Loucy (cell line): ENCODE measurements around the gene KRT13.

Source experiments
- H2AFZ ChIP-seq: fragments of 200-600 bp; sonication (generic); 2 replicates; pipeline ENCODE4 v1.6.0; 2016; ENCODE audit warnings: antibody characterized with exemption, mild to moderate bottlenecking, low read length, moderate library complexity
- H3F3A ChIP-seq: fragments of 200-600 bp; 2 replicates; pipeline ENCODE4 v1.6.0; 2016; ENCODE audit warnings: antibody characterized with exemption, low read depth, mild to moderate bottlenecking
- H3K27me3 ChIP-seq: fragments of 200-600 bp; sonication (generic); 2 replicates; pipeline ENCODE4 v1.6.1; 2014; ENCODE audit warnings: low read length, mild to moderate bottlenecking; ENCODE audit not compliant: insufficient read depth, poor library complexity, severe bottlenecking
- H3K36me3 ChIP-seq: fragments of 200-600 bp; sonication (generic); 2 replicates; pipeline ENCODE4 v1.6.1; 2016; ENCODE audit warnings: low read length; ENCODE audit not compliant: insufficient read depth
- H3K4me1 ChIP-seq: fragments of 200-600 bp; sonication (generic); 2 replicates; pipeline ENCODE4 v1.5.1; 2014; ENCODE audit warnings: low read length, mild to moderate bottlenecking; ENCODE audit not compliant: insufficient read depth, poor library complexity, severe bottlenecking
- H3K4me2 ChIP-seq: fragments of 200-600 bp; sonication (generic); 2 replicates; pipeline ENCODE4 v1.6.0; 2014; ENCODE audit warnings: antibody characterized with exemption, low read length, low read depth, mild to moderate bottlenecking; ENCODE audit not compliant: poor library complexity, severe bottlenecking
- H3K4me3 ChIP-seq: fragments of 200-600 bp; sonication (generic); 2 replicates; pipeline ENCODE4 v1.5.1; 2014; ENCODE audit warnings: low read length, mild to moderate bottlenecking, mixed read lengths; ENCODE audit not compliant: poor library complexity, severe bottlenecking
- H3K79me2 ChIP-seq: fragments of 200-600 bp; sonication (generic); 2 replicates; pipeline ENCODE4 v1.6.1; 2014; ENCODE audit warnings: low read length; ENCODE audit not compliant: insufficient read depth
- H3K9ac ChIP-seq: fragments of 200-600 bp; sonication (generic); 2 replicates; pipeline ENCODE4 v1.6.0; 2014; ENCODE audit warnings: mild to moderate bottlenecking, low read depth, low read length, moderate library complexity; ENCODE audit not compliant: poor library complexity, severe bottlenecking
- H3K9me2 ChIP-seq: fragments of 200-600 bp; sonication (generic); replicated peaks from 2 replicates; pipeline ENCODE4 v1.6.1; 2016; ENCODE audit warnings: low read depth, low read length, mixed read lengths
- H3K9me3 ChIP-seq: fragments of 200-600 bp; sonication (generic); 2 replicates; pipeline ENCODE4 v1.6.1; 2014; ENCODE audit warnings: mild to moderate bottlenecking, antibody characterized with exemption, low read length, low read depth; ENCODE audit not compliant: insufficient read depth
- H4K20me1 ChIP-seq: fragments of 200-600 bp; sonication (generic); 2 replicates; pipeline ENCODE4 v1.6.0; 2014; ENCODE audit warnings: antibody characterized with exemption, low read length, mild to moderate bottlenecking; ENCODE audit not compliant: insufficient read depth, poor library complexity, severe bottlenecking
- EZH2phosphoT487 ChIP-seq: fragments of 200-600 bp; IDR thresholded peaks from 2 replicates; pipeline ENCODE4 v1.6.1; 2018; ENCODE audit warnings: antibody characterized with exemption, mild to moderate bottlenecking, moderate library complexity, borderline replicate concordance
- TF ChIP-seq, protein P1 (sequence below): fragments of 200-600 bp; sonication (generic); conservative IDR thresholded peaks from 2 replicates; pipeline ENCODE4 v1.5.1; 2014; ENCODE audit warnings: mild to moderate bottlenecking, antibody characterized with exemption, low read length

Gene KRT13

DNA sequence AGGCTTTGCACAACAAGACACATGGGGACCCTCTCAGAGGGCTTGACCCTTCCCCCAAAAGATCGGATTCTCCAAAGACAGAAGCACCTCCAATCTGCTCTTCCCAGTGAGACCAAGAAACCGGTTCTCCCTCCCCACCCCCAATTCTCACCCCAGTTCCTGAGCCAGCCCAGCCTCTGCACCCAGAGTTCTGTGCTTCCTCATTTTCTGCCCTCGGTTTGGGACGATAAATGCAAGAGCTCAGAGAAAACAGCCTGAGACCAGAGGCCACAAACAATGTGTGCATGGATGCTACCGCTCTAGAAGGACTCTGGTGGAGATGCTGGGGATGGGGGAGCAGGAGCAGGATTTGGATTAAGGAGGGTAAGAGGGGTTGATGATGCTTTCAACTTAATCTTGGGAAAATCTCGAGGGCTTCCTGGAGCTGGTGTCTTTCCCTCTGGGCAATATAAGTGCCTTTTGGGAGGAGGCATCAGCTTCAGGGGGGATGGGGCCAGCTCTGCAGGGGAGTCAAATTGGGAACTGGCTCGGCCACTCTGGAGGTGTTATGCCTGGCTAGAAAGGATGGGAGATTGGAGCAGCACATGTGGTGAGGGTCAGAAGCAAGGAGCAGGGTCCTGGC is 7.2 kb upstream of the KRT13 start:
- TF ChIP-seq, protein P1, sequence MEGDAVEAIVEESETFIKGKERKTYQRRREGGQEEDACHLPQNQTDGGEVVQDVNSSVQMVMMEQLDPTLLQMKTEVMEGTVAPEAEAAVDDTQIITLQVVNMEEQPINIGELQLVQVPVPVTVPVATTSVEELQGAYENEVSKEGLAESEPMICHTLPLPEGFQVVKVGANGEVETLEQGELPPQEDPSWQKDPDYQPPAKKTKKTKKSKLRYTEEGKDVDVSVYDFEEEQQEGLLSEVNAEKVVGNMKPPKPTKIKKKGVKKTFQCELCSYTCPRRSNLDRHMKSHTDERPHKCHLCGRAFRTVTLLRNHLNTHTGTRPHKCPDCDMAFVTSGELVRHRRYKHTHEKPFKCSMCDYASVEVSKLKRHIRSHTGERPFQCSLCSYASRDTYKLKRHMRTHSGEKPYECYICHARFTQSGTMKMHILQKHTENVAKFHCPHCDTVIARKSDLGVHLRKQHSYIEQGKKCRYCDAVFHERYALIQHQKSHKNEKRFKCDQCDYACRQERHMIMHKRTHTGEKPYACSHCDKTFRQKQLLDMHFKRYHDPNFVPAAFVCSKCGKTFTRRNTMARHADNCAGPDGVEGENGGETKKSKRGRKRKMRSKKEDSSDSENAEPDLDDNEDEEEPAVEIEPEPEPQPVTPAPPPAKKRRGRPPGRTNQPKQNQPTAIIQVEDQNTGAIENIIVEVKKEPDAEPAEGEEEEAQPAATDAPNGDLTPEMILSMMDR = no peak
- TF ChIP-seq EZH2phosphoT487 = no peak
- Histone ChIP-seq H3K9ac (no peak overlapping the region), H3K4me2 (no peak overlapping the region)

DNA sequence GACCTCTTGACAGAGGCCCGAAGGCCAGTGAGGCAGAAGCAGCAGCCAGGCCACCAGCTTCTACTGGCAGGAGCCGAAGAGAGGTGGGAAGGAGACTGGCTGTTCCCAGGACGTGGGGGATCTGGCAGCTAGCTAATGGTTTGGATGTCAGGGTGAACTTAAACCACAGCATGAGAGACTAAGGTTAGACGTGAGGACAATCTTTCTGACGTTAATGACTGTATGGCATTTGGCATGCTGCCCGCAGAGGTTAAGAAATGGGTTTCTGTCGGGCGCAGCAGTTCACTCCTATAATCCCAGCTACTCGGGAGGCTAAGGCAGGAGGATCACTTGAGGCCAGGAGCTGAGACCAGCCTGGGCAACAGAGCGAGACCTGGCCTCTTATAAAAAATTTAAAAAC is 6.3 kb upstream of the KRT13 start:
- Histone ChIP-seq H3K4me2 (no peak overlapping the region), H3F3A (no peaks in the 10 kb centered on the region), H3K4me3 (no peak overlapping the region), H3K36me3 (no peaks in the 10 kb centered on the region), H2AFZ (no peak overlapping the region), H3K9me3 (no peaks in the 10 kb centered on the region), H3K4me1 (no peaks in the 10 kb centered on the region), H4K20me1 (no peaks in the 10 kb centered on the region), H3K9me2 (no peaks in the 10 kb centered on the region), H3K79me2 (no peaks in the 10 kb centered on the region), H3K9ac (no peak overlapping the region), H3K27me3 (no peaks in the 10 kb centered on the region)
- TF ChIP-seq EZH2phosphoT487 = no peak
- TF ChIP-seq, protein P1 = no peak

More for the DNA sequence above, 7.2 kb upstream of the KRT13 start:
- Histone ChIP-seq H3K9me2 (no peaks in the 10 kb centered on the region), H3K36me3 (no peaks in the 10 kb centered on the region), H3K4me3 (no peak overlapping the region), H3K4me1 (no peaks in the 10 kb centered on the region), H4K20me1 (no peaks in the 10 kb centered on the region), H2AFZ (no peak overlapping the region), H3K27me3 (no peaks in the 10 kb centered on the region), H3F3A (no peaks in the 10 kb centered on the region), H3K79me2 (no peaks in the 10 kb centered on the region), H3K9me3 (no peaks in the 10 kb centered on the region)

DNA sequence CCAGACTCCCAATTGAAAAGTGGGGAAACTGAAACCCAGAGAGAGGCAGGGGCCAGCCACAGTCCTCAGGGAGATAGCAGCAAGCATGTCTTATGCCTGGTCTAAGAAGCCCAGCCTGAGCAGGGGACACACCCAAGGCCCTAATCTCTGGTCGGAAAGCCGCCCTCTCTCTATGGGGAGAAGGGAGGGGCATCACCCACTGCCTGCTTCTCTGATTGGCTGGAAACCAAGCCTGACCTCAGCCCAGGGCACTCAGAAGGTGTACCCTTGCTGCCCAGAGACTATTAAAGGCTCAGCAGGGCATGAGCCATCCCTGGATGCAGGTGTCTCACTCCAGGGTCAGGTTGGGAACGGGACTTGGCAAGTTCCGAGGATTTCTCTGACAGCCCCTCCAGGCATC is 5.7 kb upstream of the KRT13 start:
- no peaks in the 10 kb centered on the region for H3K4me1 ChIP-seq
- no peaks in the 10 kb centered on the region for H3K9me3 ChIP-seq
- no peaks in the 10 kb centered on the region for H3F3A ChIP-seq
- no peak for TF ChIP-seq EZH2phosphoT487
- TF ChIP-seq, protein P1 = no peak
- H3K27me3 ChIP-seq = no peaks in the 10 kb centered on the region
- no peaks in the 10 kb centered on the region for H3K9me2 ChIP-seq
- H3K4me2 ChIP-seq = no peak overlapping the region
- no peaks in the 10 kb centered on the region for H3K36me3 ChIP-seq
- no peak overlapping the region for H3K9ac ChIP-seq
- no peak overlapping the region for H3K4me3 ChIP-seq
- H4K20me1 ChIP-seq = no peaks in the 10 kb centered on the region
- H3K79me2 ChIP-seq = no peaks in the 10 kb centered on the region
- H2AFZ ChIP-seq = no peak overlapping the region
